Heart left ventricle (tissue), 16 donors: ENCODE results near the gene TLK1. TPM values are rescaled to one million over a fixed set of nuclear protein-coding genes. Genes with fewer than 3 reads are reported as not detected.

Experiments
- ATAC-seq, 4 donors: fragments of 200-7000 bp; cut with Tn5 transposase; one replicate each; pipeline ENCODE4 v1.9.1; 2020 to 2022; ENCODE audit warnings: moderate library complexity in 4 of 4, mild to moderate bottlenecking in 3 of 4, moderate number of reproducible peaks in 1 of 4
- DNase-seq, 5 donors: peaks; one replicate each; pipeline ENCODE4 v3.0.0-alpha.2; 2020
- H3K27ac ChIP-seq, 12 donors: fragments of 200-600 bp; sonication (generic) in 4 of 12; one replicate each; pipeline versions ENCODE4 v1.5.0 to v1.8.0; 2016 to 2022; ENCODE audit warnings: mild to moderate bottlenecking in 2 of 12
- H3K27me3 ChIP-seq, 9 donors: fragments of 200-600 bp; sonication (generic) in 2 of 9; one replicate each; pipeline versions ENCODE4 v1.5.1 to v1.8.0; 2016 to 2022; ENCODE audit warnings: mild to moderate bottlenecking in 3 of 9
- H3K36me3 ChIP-seq, 9 donors: fragments of 200-600 bp; sonication (generic) in 2 of 9; one replicate each; pipeline versions ENCODE4 v1.5.0 to v1.8.0; 2018 to 2022; ENCODE audit warnings: mild to moderate bottlenecking in 2 of 9
- H3K4me1 ChIP-seq, 12 donors: fragments of 200-600 bp; sonication (generic) in 4 of 12; one replicate each; pipeline versions ENCODE4 v1.5.0 to v1.8.0; 2016 to 2022; ENCODE audit warnings: mild to moderate bottlenecking in 3 of 12
- H3K4me3 ChIP-seq, 12 donors: fragments of 200-600 bp; sonication (generic) in 4 of 12; one replicate each; pipeline versions ENCODE4 v1.5.0 to v1.8.0; 2017 to 2022; ENCODE audit warnings: mild to moderate bottlenecking in 9 of 12, moderate library complexity in 4 of 12
- H3K9me3 ChIP-seq, 12 donors: fragments of 200-600 bp; sonication (generic) in 4 of 12; one replicate each; pipeline versions ENCODE4 v1.5.0 to v1.8.0; 2016 to 2022; ENCODE audit warnings: mild to moderate bottlenecking in 1 of 12
- POLR2A ChIP-seq, 2 donors: fragments of 450-650 bp; IDR thresholded peaks; one replicate each; pipeline ENCODE4 v1.6.1; 2017; ENCODE audit warnings: antibody characterized with exemption in 2 of 2, mild to moderate bottlenecking in 2 of 2, moderate library complexity in 2 of 2
- WGBS, 4 donors: extraction: QIAGEN DNeasy Blood & Tissue Kit in 2 of 4; methylation state at CpG; one replicate each; pipeline versions ENCODE4 v1.1.5 to v1.1.7; 2013 to 2018; 5-methylcytosine and 5-hydroxymethylcytosine counted together
- intact Hi-C, 10 donors: fragments of 100-400 bp; cut with DNase I; formaldehyde crosslinking; loops; one replicate each; pipeline versions ENCODE4 v1.11.1 to v1.14.2; 2022
- polyA plus RNA-seq, 2 donors: library from polyadenylated mRNA; stranded (reverse); fragments of 200-250 nt; gene quantifications; one replicate each; pipeline ENCODE4 v1.2.3, GENCODE V29; 2013
- total RNA-seq, 9 donors: library from RNA; depleted of rRNA in 2 of 9; stranded (reverse); fragments of >200 nt in 2 of 9; fragmentation: NEBNext Ultra II Directional in 3 of 9; extraction: Animal tissue kit (Norgen Biotek cat#: 25700) in 3 of 9; gene quantifications; one replicate each; pipeline versions ENCODE4 v1.1.0 to v1.2.4, GENCODE V29; 2016 to 2023
- TF ChIP-seq, protein P1 (sequence below), 12 donors: fragments of 200-600 bp; sonication (generic) in 4 of 12; IDR thresholded peaks; one replicate each; pipeline versions ENCODE4 v1.5.0 to v1.8.0; 2018 to 2022; ENCODE audit warnings: antibody characterized with exemption in 12 of 12, mild to moderate bottlenecking in 5 of 12
- donor health status: ischemic (EF 13 %, LVEDD 7.1; RV severe dilation, severe dysfunction).
- donor health status: healthy with polysubstance abuse.
- donor health status: DM: no; HTN: yes; CAD: no.
- donor health status: DM: no; HTN: no; CAD: no.
- donor health status: ischemic (EF 25% LVEDD 6.9; RV normal size, moderate dysfunction).
- donor health status: ischemic (EF 25% LVEDD 5.7; RV mildly dilated, moderate dysfunction).
- donor health status: healthy.
- donor health status: DM: yes; HTN: yes; CAD: no.
- donor health status: ischemic (EF 35%, LVEDD 5.7; RV mildly dilated, moderate dysfunction).
- donor health status: nonischemic (EF 11% LVEDD 7.7; RV severe dilation, severe dysfunction).
- donor health status: DM: yes; HTN: yes; CAD: no.
- donor health status: PGD.
- donor health status: ischemic (EF 29% LVEDD 5.4; RV normal size, mild dysfunction).
- donor health status: nonischemic (EF 23%, LVEDD 6.1; RV moderate dilation, normal function).

The TLK1 gene
- total and polyA plus RNA-seq, 11 donors: 7.2 to 41.4 (median 26.8) TPM

GRCh38 chr2:170973492-170974303, 187.0 kb downstream of the TLK1 start:
- H3K4me3 ChIP-seq: peak overlapping the region; percentile 48 to 96 (median 73)
- no peaks in the 10 kb centered on the region for H3K27me3 ChIP-seq
- peak overlapping the region; percentile 56 to 89 (median 79) for H3K27ac ChIP-seq
- peak; percentile 82 to 91 (median 86) for DNase-seq
- intact Hi-C loops: loop anchor here (1.0 to 10.0 kb wide), 10 partner anchors 111 to 459 kb away; partner anchors contain the start of genes TLK1 (in 5 of the 10), DCAF17 (in 4 of the 10) and METTL8 (in 4 of the 10)
- H3K9me3 ChIP-seq: no peaks in the 10 kb centered on the region
- H3K36me3 ChIP-seq: no peaks in the 10 kb centered on the region
- H3K4me1 ChIP-seq: peaks cover 0 to 16% (median 6%) of the 10 kb centered on the region in 12 donors
- 6 to 15% (median 10%) methylated on average over 31 to 67 of the region's 67 CpGs for WGBS, 4 donors
- TF ChIP-seq, protein P1, sequence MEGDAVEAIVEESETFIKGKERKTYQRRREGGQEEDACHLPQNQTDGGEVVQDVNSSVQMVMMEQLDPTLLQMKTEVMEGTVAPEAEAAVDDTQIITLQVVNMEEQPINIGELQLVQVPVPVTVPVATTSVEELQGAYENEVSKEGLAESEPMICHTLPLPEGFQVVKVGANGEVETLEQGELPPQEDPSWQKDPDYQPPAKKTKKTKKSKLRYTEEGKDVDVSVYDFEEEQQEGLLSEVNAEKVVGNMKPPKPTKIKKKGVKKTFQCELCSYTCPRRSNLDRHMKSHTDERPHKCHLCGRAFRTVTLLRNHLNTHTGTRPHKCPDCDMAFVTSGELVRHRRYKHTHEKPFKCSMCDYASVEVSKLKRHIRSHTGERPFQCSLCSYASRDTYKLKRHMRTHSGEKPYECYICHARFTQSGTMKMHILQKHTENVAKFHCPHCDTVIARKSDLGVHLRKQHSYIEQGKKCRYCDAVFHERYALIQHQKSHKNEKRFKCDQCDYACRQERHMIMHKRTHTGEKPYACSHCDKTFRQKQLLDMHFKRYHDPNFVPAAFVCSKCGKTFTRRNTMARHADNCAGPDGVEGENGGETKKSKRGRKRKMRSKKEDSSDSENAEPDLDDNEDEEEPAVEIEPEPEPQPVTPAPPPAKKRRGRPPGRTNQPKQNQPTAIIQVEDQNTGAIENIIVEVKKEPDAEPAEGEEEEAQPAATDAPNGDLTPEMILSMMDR (IDR thresholded peaks at IDR 0.05): peak; percentile 67 to 99 (median 96)
- peak in 1 of 2 donors; percentile 24 for TF ChIP-seq POLR2A (IDR thresholded peaks at IDR 0.05)
- peak; percentile 79 to 96 (median 94) for ATAC-seq

DNA sequence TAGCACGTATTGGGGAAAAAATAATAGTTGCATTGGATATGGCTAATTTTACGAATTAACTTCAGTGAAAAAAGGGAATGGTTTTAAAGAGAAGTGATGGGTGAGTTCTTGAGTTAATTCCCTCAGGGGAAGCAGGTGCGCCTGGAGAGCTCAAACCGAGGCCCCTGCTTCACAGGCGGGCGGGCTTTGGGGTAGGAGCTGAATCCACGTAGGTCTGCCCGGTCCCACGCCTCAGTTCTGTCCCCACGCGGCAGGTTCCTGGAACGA, 187.5 kb downstream of the TLK1 start:
- intact Hi-C loops: loop anchor here (1.0 to 10.0 kb wide), 10 partner anchors 112 to 459 kb away; partner anchors contain the start of genes TLK1 (in 5 of the 10), DCAF17 (in 4 of the 10) and METTL8 (in 4 of the 10)
- no peak for TF ChIP-seq POLR2A (IDR thresholded peaks at IDR 0.05)
- TF ChIP-seq, protein P1 (IDR thresholded peaks at IDR 0.05): no peak

DNA sequence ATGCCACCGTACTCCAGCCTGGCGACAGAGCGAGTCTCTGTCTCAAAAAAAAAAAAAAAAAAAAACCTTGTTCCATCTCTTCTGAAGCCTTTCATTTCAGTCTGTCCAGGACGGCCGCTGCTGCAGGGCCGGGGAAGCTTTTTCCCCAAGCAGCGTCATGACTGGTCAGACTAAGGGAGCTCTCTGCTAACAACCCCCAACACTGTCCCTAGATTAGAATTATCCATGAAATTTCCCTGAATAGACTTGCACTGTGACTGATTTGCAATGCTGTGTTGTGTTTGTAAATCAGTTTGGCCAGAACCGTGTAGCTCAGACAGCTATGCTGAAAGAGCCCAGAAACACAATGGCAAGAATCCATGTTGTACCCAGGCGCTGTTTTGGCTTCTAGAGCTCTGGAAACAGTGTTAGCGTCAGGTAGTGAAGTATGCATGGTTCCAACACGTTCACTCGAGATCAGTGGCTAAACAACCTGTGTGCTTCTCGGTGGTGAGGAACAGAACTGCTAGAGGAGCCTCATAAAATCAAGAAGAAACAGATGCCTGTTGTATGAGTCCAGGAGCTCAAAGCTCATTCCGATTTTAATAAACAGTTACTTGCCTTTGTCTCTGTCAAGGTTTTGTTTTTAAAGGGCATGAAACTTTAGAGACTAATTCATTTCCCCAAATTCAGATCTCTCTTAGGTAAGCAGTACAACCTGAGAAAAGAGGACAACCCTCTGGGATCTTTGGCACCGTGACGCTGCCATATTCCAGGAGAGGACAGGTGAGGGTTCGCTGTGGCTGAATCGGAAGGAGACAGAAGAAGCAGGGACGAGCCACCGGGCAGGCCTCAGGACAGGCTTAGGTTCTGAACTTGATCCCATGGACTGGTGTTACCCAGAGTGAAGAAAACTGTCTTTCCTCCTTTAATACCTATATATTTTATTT, 188.1 kb downstream of the TLK1 start:
- peaks cover 0 to 16% (median 7%) of the 10 kb centered on the region in 12 donors for H3K4me1 ChIP-seq
- peak overlapping the region in 8 of 12 donors; percentile 67 to 96 (median 79) for H3K4me3 ChIP-seq
- intact Hi-C loops: loop anchor here (1.0 to 10.0 kb wide), 10 partner anchors 112 to 460 kb away; partner anchors contain the start of genes TLK1 (in 5 of the 10), DCAF17 (in 4 of the 10) and METTL8 (in 4 of the 10)
- ATAC-seq (no peak), DNase-seq (no peak)
- no peaks in the 10 kb centered on the region for H3K27me3 ChIP-seq
- whole genome bisulfite sequencing, 4 donors: 75 to 78% (median 77%) methylated on average over 20 of the region's 20 CpGs
- peaks cover 0 to 8% (median 4%) of the 10 kb centered on the region in 9 donors for H3K36me3 ChIP-seq
- no peaks in the 10 kb centered on the region for H3K9me3 ChIP-seq
- no peak overlapping the region for H3K27ac ChIP-seq
- TF ChIP-seq POLR2A (IDR thresholded peaks at IDR 0.05): no peak
- TF ChIP-seq, protein P1 (IDR thresholded peaks at IDR 0.05): no peak

More for the DNA sequence above, 187.5 kb downstream of the TLK1 start:
- ATAC-seq: no peak
- 6 to 14% (median 9%) methylated on average over 9 to 12 of the region's 12 CpGs for WGBS, 4 donors
- no peaks in the 10 kb centered on the region for H3K27me3 ChIP-seq
- no peak for DNase-seq
- H3K4me3 ChIP-seq: peak overlapping the region in 10 of 12 donors; percentile 61 to 96 (median 74)
- peaks cover 0 to 16% (median 6%) of the 10 kb centered on the region in 12 donors for H3K4me1 ChIP-seq
- peaks cover 0 to 2% (median 0%) of the 10 kb centered on the region in 9 donors for H3K36me3 ChIP-seq
- no peaks in the 10 kb centered on the region for H3K9me3 ChIP-seq
- peak overlapping the region in 3 of 12 donors; percentile 80 to 89 (median 87) for H3K27ac ChIP-seq
